Liver (tissue), 9 donors: Measurements from ENCODE around the gene UBE2U. TPM values are rescaled to one million over a fixed set of nuclear protein-coding genes. Genes with fewer than 3 reads are reported as not detected.
"Not testable (repeated sequence)": the region's sequence is repeated elsewhere in the genome, so short reads cannot be mapped to it uniquely, and the experiment has no call there.

Experiments used
- DNase-seq: peaks from one replicate; pipeline ENCODE4 v3.0.0-alpha.2; 2017; ENCODE audit warnings: low spot score
- H3K27ac ChIP-seq, 2 donors: one replicate each; pipeline ENCODE4 v1.7.0; 2013; ENCODE audit warnings: inconsistent platforms in 2 of 2, low read length in 2 of 2, control low read depth in 1 of 2, low read depth in 1 of 2, mild to moderate bottlenecking in 1 of 2
- H3K27me3 ChIP-seq, 4 donors: one replicate each; pipeline versions ENCODE4 v1.6.1 to v1.7.0; 2013; ENCODE audit warnings: low read length in 3 of 4, inconsistent platforms in 1 of 4, mild to moderate bottlenecking in 1 of 4, moderate library complexity in 1 of 4; ENCODE audit not compliant: control insufficient read depth in 4 of 4, insufficient read depth in 4 of 4
- H3K36me3 ChIP-seq, 4 donors: one replicate each; pipeline versions ENCODE4 v1.6.1 to v1.7.0; 2013; ENCODE audit warnings: low read length in 3 of 4, mild to moderate bottlenecking in 3 of 4, low read depth in 1 of 4, moderate library complexity in 1 of 4; ENCODE audit not compliant: control insufficient read depth in 4 of 4, insufficient read depth in 3 of 4
- H3K4me1 ChIP-seq, 4 donors: one replicate each; pipeline versions ENCODE4 v1.6.1 to v1.7.0; 2013; ENCODE audit warnings: low read length in 3 of 4, mild to moderate bottlenecking in 3 of 4, moderate library complexity in 1 of 4; ENCODE audit not compliant: control insufficient read depth in 4 of 4, insufficient read depth in 4 of 4
- H3K4me3 ChIP-seq, 3 donors: one replicate each; pipeline versions ENCODE4 v1.6.1 to v1.7.0; 2013; ENCODE audit warnings: low read length in 3 of 3, control low read depth in 1 of 3, low read depth in 1 of 3, mild to moderate bottlenecking in 1 of 3
- H3K9ac ChIP-seq, 2 donors: one replicate each; pipeline ENCODE4 v1.7.0; 2013; ENCODE audit warnings: low read length in 2 of 2, mild to moderate bottlenecking in 2 of 2, moderate library complexity in 2 of 2, control low read depth in 1 of 2, low read depth in 1 of 2
- H3K9me3 ChIP-seq, 4 donors: one replicate each; pipeline versions ENCODE4 v1.6.1 to v1.7.0; 2013; ENCODE audit warnings: low read length in 3 of 4; ENCODE audit not compliant: control insufficient read depth in 4 of 4
- EGR1 ChIP-seq, 2 donors: IDR thresholded peaks; 2 replicates each; pipeline ENCODE4 v1.6.1; 2016 to 2018; ENCODE audit warnings: antibody characterized with exemption in 2 of 2, low read depth in 2 of 2
- GABPA ChIP-seq, 2 donors: IDR thresholded peaks in 1 of 2; conservative IDR thresholded peaks in 1 of 2; 2 replicates each; pipeline ENCODE4 v1.6.1; 2016; ENCODE audit warnings: antibody characterized with exemption in 2 of 2, mild to moderate bottlenecking in 1 of 2, moderate library complexity in 1 of 2
- HNF4A ChIP-seq, 2 donors: conservative IDR thresholded peaks; 2 replicates each; pipeline ENCODE4 v1.6.1; 2016; ENCODE audit warnings: antibody characterized with exemption in 2 of 2, mild to moderate bottlenecking in 2 of 2
- NR2F2 ChIP-seq: IDR thresholded peaks from 2 replicates; pipeline ENCODE4 v1.6.1; 2016; ENCODE audit warnings: antibody characterized with exemption
- RAD21 ChIP-seq, 2 donors: IDR thresholded peaks; 2 replicates each; pipeline ENCODE4 v1.6.1; 2016; ENCODE audit warnings: antibody characterized with exemption in 2 of 2, mild to moderate bottlenecking in 2 of 2
- RXRA ChIP-seq, 2 donors: IDR thresholded peaks; 2 replicates each; pipeline ENCODE4 v1.6.1; 2017 to 2018; ENCODE audit warnings: antibody characterized with exemption in 2 of 2, mild to moderate bottlenecking in 1 of 2
- SP1 ChIP-seq: IDR thresholded peaks from 2 replicates; pipeline ENCODE4 v1.6.1; 2018; ENCODE audit warnings: antibody characterized with exemption, mild to moderate bottlenecking
- YY1 ChIP-seq: IDR thresholded peaks from 2 replicates; pipeline ENCODE4 v1.6.1; 2016; ENCODE audit warnings: antibody characterized with exemption, mild to moderate bottlenecking
- WGBS: extraction: QIAGEN DNeasy Blood & Tissue Kit; methylation state at CpG from one replicate; pipeline ENCODE4 v1.1.7; 2013; 5-methylcytosine and 5-hydroxymethylcytosine counted together
- polyA plus RNA-seq, 2 donors: library from polyadenylated mRNA; stranded (reverse) in 1 of 2; unstranded in 1 of 2; fragments of 200-250 nt in 1 of 2; fragments of >200 nt in 1 of 2; fragmentation: Nextera tagmentation in 1 of 2; extraction: Ambion mirVana in 1 of 2; gene quantifications; one replicate each; pipeline versions ENCODE4 v1.2.1 to v1.2.3, GENCODE V29; 2013 to 2015
- total RNA-seq, 2 donors: library from RNA; depleted of rRNA; stranded (reverse); fragments of >200 nt; gene quantifications; one replicate each; pipeline ENCODE4 v1.2.3, GENCODE V29; 2014
- TF ChIP-seq, protein P1 (sequence below): IDR thresholded peaks from 2 replicates; pipeline ENCODE4 v1.6.1; 2016; ENCODE audit warnings: antibody characterized with exemption
- TF ChIP-seq, protein P2 (sequence below): fragments of 150-350 bp; IDR thresholded peaks from 2 replicates; pipeline ENCODE4 v1.5.1; 2017; ENCODE audit warnings: improper control_type of control experiment, low read depth, low read length; ENCODE audit not compliant: missing input control
- TF ChIP-seq, protein P3 (sequence below): IDR thresholded peaks from 2 replicates; pipeline ENCODE4 v1.6.1; 2016; ENCODE audit warnings: antibody characterized with exemption, mild to moderate bottlenecking
- donor health status: healthy.
- donor health status: healthy.
- donor health status: healthy.
- donor health status: healthy.
- donor health status: healthy.

The UBE2U gene
- total and polyA plus RNA-seq, 4 donors = not detected

DNA sequence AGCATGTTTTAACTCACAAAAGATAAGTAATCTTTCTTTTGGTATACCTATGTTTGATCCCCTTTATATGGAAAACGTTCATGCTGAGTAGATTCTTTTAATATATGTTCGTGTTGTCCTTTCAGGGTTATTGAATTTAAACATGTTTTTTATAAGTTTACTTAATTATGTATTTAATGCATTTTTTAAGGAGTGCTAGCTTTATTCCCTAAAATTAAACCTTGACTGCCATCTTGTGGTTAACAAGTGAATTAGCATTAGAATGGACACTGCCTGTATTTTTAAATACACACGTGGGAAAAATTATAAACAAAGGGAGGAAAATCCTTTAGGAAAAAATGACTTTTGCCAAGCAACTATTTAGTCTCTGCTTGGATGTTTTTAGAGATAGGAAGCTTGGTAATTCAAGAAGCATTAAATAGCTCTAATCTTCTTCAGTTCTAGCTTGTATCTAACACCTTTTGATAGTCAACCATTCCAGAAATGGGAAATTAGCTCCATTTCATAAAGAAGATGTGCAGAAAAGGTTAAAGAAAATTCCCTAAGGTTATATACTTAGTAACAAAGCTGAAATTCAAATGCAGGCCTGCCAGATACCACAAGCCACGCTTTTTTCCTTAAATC, 43.0 kb downstream of the UBE2U start:
- Histone ChIP-seq H3K4me3 (no peak overlapping the region), H3K27ac (no peak overlapping the region), H3K36me3 (no peaks in the 10 kb centered on the region), H3K27me3 (peaks cover 0 to 3% (median 0%) of the 10 kb centered on the region in 4 donors), H3K9me3 (no peaks in the 10 kb centered on the region), H3K4me1 (peaks cover 2 to 8% (median 4%) of the 10 kb centered on the region in 4 donors), H3K9ac (no peak overlapping the region)
- DNase-seq = no peak
- 15% methylated on average over 4 of the region's 4 CpGs for WGBS
- TF ChIP-seq GABPA (IDR thresholded peaks at IDR 0.05 in 1 of 2, conservative IDR thresholded peaks at IDR 0.05 in 1 of 2) = no peak
- no peak for TF ChIP-seq YY1
- TF ChIP-seq, protein P1, sequence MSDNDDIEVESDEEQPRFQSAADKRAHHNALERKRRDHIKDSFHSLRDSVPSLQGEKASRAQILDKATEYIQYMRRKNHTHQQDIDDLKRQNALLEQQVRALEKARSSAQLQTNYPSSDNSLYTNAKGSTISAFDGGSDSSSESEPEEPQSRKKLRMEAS = no peak
- no peak for TF ChIP-seq EGR1 (IDR thresholded peaks at IDR 0.05; ENCODE audit: low read depth in 2 of 2)
- TF ChIP-seq RXRA (IDR thresholded peaks at IDR 0.05) = no peak
- TF ChIP-seq, protein P2, sequence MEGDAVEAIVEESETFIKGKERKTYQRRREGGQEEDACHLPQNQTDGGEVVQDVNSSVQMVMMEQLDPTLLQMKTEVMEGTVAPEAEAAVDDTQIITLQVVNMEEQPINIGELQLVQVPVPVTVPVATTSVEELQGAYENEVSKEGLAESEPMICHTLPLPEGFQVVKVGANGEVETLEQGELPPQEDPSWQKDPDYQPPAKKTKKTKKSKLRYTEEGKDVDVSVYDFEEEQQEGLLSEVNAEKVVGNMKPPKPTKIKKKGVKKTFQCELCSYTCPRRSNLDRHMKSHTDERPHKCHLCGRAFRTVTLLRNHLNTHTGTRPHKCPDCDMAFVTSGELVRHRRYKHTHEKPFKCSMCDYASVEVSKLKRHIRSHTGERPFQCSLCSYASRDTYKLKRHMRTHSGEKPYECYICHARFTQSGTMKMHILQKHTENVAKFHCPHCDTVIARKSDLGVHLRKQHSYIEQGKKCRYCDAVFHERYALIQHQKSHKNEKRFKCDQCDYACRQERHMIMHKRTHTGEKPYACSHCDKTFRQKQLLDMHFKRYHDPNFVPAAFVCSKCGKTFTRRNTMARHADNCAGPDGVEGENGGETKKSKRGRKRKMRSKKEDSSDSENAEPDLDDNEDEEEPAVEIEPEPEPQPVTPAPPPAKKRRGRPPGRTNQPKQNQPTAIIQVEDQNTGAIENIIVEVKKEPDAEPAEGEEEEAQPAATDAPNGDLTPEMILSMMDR = peak; percentile 82
- peak; percentile 86 to 87 for TF ChIP-seq RAD21 (IDR thresholded peaks at IDR 0.05)

DNA sequence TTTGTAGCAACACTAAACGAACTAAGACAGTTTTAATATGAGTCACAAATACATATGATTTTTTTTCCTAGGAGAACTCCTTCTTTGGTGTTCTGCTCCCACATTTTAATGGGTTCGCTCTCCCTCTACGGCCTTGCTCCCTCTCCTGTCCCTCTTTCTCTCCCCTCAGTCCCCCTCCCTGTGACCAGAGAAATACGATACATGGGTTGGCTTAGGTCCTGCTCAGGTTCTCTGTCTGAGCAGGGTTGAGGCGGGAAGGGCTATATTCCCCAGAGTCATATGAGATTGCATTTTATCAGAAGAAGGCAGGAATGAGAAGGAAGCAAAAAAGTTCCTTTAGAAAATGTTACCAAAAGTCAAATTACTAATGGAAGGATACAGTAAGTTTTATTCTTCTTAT, 44.6 kb downstream of the UBE2U start:
- H3K9me3 ChIP-seq = no peaks in the 10 kb centered on the region
- H3K36me3 ChIP-seq = no peaks in the 10 kb centered on the region
- no peak overlapping the region for H3K4me3 ChIP-seq
- no peak for DNase-seq
- peaks cover 0 to 3% (median 0%) of the 10 kb centered on the region in 4 donors for H3K27me3 ChIP-seq
- no peak for TF ChIP-seq SP1
- no peak for TF ChIP-seq NR2F2
- TF ChIP-seq, protein P3, sequence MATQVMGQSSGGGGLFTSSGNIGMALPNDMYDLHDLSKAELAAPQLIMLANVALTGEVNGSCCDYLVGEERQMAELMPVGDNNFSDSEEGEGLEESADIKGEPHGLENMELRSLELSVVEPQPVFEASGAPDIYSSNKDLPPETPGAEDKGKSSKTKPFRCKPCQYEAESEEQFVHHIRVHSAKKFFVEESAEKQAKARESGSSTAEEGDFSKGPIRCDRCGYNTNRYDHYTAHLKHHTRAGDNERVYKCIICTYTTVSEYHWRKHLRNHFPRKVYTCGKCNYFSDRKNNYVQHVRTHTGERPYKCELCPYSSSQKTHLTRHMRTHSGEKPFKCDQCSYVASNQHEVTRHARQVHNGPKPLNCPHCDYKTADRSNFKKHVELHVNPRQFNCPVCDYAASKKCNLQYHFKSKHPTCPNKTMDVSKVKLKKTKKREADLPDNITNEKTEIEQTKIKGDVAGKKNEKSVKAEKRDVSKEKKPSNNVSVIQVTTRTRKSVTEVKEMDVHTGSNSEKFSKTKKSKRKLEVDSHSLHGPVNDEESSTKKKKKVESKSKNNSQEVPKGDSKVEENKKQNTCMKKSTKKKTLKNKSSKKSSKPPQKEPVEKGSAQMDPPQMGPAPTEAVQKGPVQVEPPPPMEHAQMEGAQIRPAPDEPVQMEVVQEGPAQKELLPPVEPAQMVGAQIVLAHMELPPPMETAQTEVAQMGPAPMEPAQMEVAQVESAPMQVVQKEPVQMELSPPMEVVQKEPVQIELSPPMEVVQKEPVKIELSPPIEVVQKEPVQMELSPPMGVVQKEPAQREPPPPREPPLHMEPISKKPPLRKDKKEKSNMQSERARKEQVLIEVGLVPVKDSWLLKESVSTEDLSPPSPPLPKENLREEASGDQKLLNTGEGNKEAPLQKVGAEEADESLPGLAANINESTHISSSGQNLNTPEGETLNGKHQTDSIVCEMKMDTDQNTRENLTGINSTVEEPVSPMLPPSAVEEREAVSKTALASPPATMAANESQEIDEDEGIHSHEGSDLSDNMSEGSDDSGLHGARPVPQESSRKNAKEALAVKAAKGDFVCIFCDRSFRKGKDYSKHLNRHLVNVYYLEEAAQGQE = no peak
- no peak for TF ChIP-seq HNF4A (conservative IDR thresholded peaks at IDR 0.05)
- 79% methylated on average over 5 of the region's 5 CpGs for WGBS
- H3K9ac ChIP-seq = no peak overlapping the region
- H3K4me1 ChIP-seq = peaks cover 2 to 5% (median 4%) of the 10 kb centered on the region in 4 donors
- no peak overlapping the region for H3K27ac ChIP-seq

DNA sequence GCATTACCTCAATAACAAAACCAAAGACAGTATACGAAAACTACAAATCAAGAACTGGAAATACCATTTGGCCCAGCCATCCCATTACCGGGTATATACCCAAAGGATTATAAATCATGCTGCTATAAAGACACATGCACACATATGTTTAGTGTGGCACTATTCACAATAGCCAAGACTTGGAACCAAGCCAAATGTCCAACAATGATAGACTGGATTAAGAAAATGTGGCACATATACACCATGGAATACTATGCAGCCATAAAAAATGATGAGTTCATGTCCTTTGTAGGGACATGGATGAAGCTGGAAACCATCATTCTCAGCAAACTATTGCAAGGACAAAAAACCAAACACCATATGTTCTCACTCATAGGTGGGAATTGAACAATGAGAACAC, 47.0 kb downstream of the UBE2U start:
- H3K27me3 ChIP-seq = not testable (repeated sequence)
- 89% methylated on average over 2 of the region's 2 CpGs for WGBS

More for the DNA sequence above, 47.0 kb downstream of the UBE2U start:
- H3K4me1 ChIP-seq, H3K27ac ChIP-seq, H3K36me3 ChIP-seq, DNase-seq, H3K4me3 ChIP-seq, H3K9me3 ChIP-seq, H3K9ac ChIP-seq: not testable (repeated sequence)
